GM12878 (cell line): ENCODE results near the gene KLHL25.

Source experiments
- IKZF1 ChIP-seq: fragments of 450-650 bp; conservative IDR thresholded peaks from 2 replicates; pipeline ENCODE4 v1.6.1; 2017; ENCODE audit warnings: antibody characterized with exemption, mild to moderate bottlenecking
- POLR2A ChIP-seq: IDR thresholded peaks from 2 replicates; pipeline ENCODE4 v1.6.1; 2011; ENCODE audit warnings: low read depth, mild to moderate bottlenecking, low read length
- YY1 ChIP-seq: IDR thresholded peaks from 2 replicates; pipeline ENCODE4 v1.6.1; 2011; ENCODE audit warnings: low read depth, mild to moderate bottlenecking, low read length
- ZSCAN29 ChIP-seq: fragments of 450-650 bp; IDR thresholded peaks from 2 replicates; pipeline ENCODE4 v1.6.1; 2017; ENCODE audit warnings: mild to moderate bottlenecking, moderate library complexity

- TF ChIP-seq IKZF1 (no peak), YY1 (no peak), POLR2A (no peak), ZSCAN29 (no peak)
Measured at GRCh38 chr15:85782064-85782463, 12.7 kb downstream of the KLHL25 start.
